A549 (cell line): Measurements from ENCODE around the gene PRR14. TPM values are rescaled to one million over a fixed set of nuclear protein-coding genes. Genes with fewer than 3 reads are reported as not detected.

ENCODE experiments used
- ATAC-seq, 2 experiments: fragments of 200-7000 bp in 1 of 2; fragments of >200 bp in 1 of 2; cut with Nextera tagmentation in 1 of 2; cut with Tn5 transposase in 1 of 2; 3 replicates each; pipeline versions ENCODE4 v1.8.0 to v1.9.1; 2018 to 2020; ENCODE audit warnings: mild to moderate bottlenecking in 1 of 2, moderate library complexity in 1 of 2
- CTCF ChIA-PET: fragments of 300-600 bp; sonication (Branson Sonifier 250); formaldehyde crosslinking; extraction: SDS; loops from one replicate; lab custom pipeline; 2021; ENCODE audit warnings: antibody characterized with exemption, inconsistent platforms; lab: Yijun Ruan, JAX
- POLR2A ChIA-PET: fragments of 350-600 bp; formaldehyde crosslinking; extraction: SDS; loops from one replicate; lab custom pipeline; 2021; ENCODE audit warnings: antibody characterized with exemption, inconsistent platforms; lab: Yijun Ruan, JAX
- DNase-seq, 2 experiments: peaks; one replicate each; pipeline versions ENCODE4 v3.0.0 to v3.0.0-alpha.2; 2011 to 2016; ENCODE audit warnings: low read depth in 1 of 2, low spot score in 1 of 2
- FAIRE-seq: peaks from 2 replicates; lab custom pipeline; 2011; peaks lifted over from hg19 to GRCh38; lab: Jason Lieb, UNC
- H3K27ac ChIP-seq, 2 experiments: fragments of >200 bp; sonication (Bioruptor Twin); formaldehyde crosslinking; 3 replicates each; pipeline ENCODE4 v1.5.1; 2016 to 2017
- H3K4me1 ChIP-seq: fragments of >200 bp; sonication (Bioruptor Twin); formaldehyde crosslinking; 3 replicates; pipeline ENCODE4 v1.6.1; 2016
- H3K4me2 ChIP-seq: fragments of >200 bp; sonication (Bioruptor Twin); formaldehyde crosslinking; 3 replicates; pipeline ENCODE4 v1.6.1; 2016
- H3K4me3 ChIP-seq: fragments of >200 bp; sonication (Bioruptor Twin); formaldehyde crosslinking; 3 replicates; pipeline ENCODE4 v1.5.1; 2016
- H3K9me3 ChIP-seq: fragments of >200 bp; sonication (Bioruptor Twin); formaldehyde crosslinking; 3 replicates; pipeline ENCODE4 v1.6.1; 2016
- BHLHE40 ChIP-seq: IDR thresholded peaks from 2 replicates; pipeline ENCODE4 v1.6.1; 2012; ENCODE audit warnings: low read depth, low read length, inconsistent platforms
- CBX2 ChIP-seq: fragments of 200-600 bp; sonication (generic); IDR thresholded peaks from 2 replicates; pipeline ENCODE4 v1.6.1; 2016; ENCODE audit warnings: low read depth, mild to moderate bottlenecking, borderline replicate concordance
- CHD4 ChIP-seq: fragments of 200-600 bp; sonication (generic); IDR thresholded peaks from 2 replicates; pipeline ENCODE4 v1.6.1; 2016; ENCODE audit warnings: antibody characterized with exemption, mild to moderate bottlenecking, borderline replicate concordance
- FOSB ChIP-seq: fragments of 250-450 bp; sonication (Bioruptor Pico); IDR thresholded peaks from 2 replicates; pipeline ENCODE4 v1.5.0; 2020; ENCODE audit warnings: mild to moderate bottlenecking, moderate library complexity
- GATA3 ChIP-seq: IDR thresholded peaks from 2 replicates; pipeline ENCODE4 v1.6.1; 2012; ENCODE audit warnings: borderline replicate concordance
- HOXA7 ChIP-seq: fragments of 250-450 bp; sonication (Bioruptor Pico); IDR thresholded peaks from 2 replicates; pipeline ENCODE4 v1.5.0; 2020; ENCODE audit warnings: mild to moderate bottlenecking, moderate library complexity
- JUN ChIP-seq, 2 experiments: fragments of >200 bp; sonication (Bioruptor Twin); formaldehyde crosslinking; IDR thresholded peaks; 2 replicates in 1 of 2; 3 replicates in 1 of 2; pipeline ENCODE4 v1.6.1; 2016 to 2017
- MAZ ChIP-seq: fragments of 150-350 bp; IDR thresholded peaks from 2 replicates; pipeline ENCODE4 v1.6.1; 2014; ENCODE audit warnings: antibody characterized with exemption, low read depth, low read length, borderline replicate concordance
- NPAS2 ChIP-seq: fragments of 250-450 bp; sonication (Bioruptor Pico); IDR thresholded peaks from 2 replicates; pipeline ENCODE4 v1.8.0; 2022; ENCODE audit warnings: mild to moderate bottlenecking, moderate library complexity, borderline replicate concordance
- NR3C1 ChIP-seq: fragments of >200 bp; sonication (Bioruptor Twin); formaldehyde crosslinking; IDR thresholded peaks from 3 replicates; pipeline ENCODE4 v1.6.1; 2017
- PHF8 ChIP-seq: fragments of 200-600 bp; sonication (generic); IDR thresholded peaks from 2 replicates; pipeline ENCODE4 v1.6.1; 2016; ENCODE audit warnings: low read depth, mild to moderate bottlenecking, antibody characterized with exemption, moderate library complexity, borderline replicate concordance
- RAD21 ChIP-seq, 2 experiments: fragments of >200 bp in 1 of 2; sonication (Bioruptor Twin) in 1 of 2; formaldehyde crosslinking in 1 of 2; IDR thresholded peaks in 1 of 2; conservative IDR thresholded peaks in 1 of 2; 2 replicates in 1 of 2; 3 replicates in 1 of 2; pipeline ENCODE4 v1.6.1; 2012 to 2018; ENCODE audit warnings: inconsistent platforms in 1 of 2
- TFCP2L1 ChIP-seq: fragments of 250-450 bp; sonication (Bioruptor Pico); IDR thresholded peaks from 2 replicates; pipeline ENCODE4 v1.5.0; 2021; ENCODE audit warnings: mild to moderate bottlenecking
- WGBS: methylation state at CpG from one replicate; pipeline ENCODE4 v1.1.6; 2017; ENCODE audit errors: missing lambda C conversion rate; 5-methylcytosine and 5-hydroxymethylcytosine counted together
- polyA plus RNA-seq, 4 experiments: library from polyadenylated mRNA; depleted of rRNA in 3 of 4; stranded (reverse); fragments of >200 nt; fragmentation: RNase III in 1 of 4; extraction: RNeasy Plus Mini Kit Qiagen cat#74134 plus additional on column Dnase treatment in 1 of 4; gene quantifications; 2 replicates in 3 of 4; 3 replicates in 1 of 4; pipeline ENCODE4 v1.2.3, GENCODE V29; 2011 to 2017
- TF ChIP-seq, protein P1 (sequence below): IDR thresholded peaks from 2 replicates; pipeline ENCODE4 v1.6.1; 2012
- TF ChIP-seq, protein P2 (sequence below): fragments of >200 bp; sonication (Bioruptor Twin); formaldehyde crosslinking; IDR thresholded peaks from 3 replicates; pipeline ENCODE4 v1.6.1; 2016
- TF ChIP-seq, protein P3 (sequence below): fragments of >200 bp; sonication (Bioruptor Twin); formaldehyde crosslinking; IDR thresholded peaks from 3 replicates; pipeline ENCODE4 v1.5.1; 2016
- TF ChIP-seq, protein P4 (sequence below): fragments of 150-350 bp; IDR thresholded peaks from 2 replicates; pipeline ENCODE4 v1.6.1; 2014; ENCODE audit warnings: low read depth, mild to moderate bottlenecking, low read length
- TF ChIP-seq, protein P5 (sequence below): fragments of 200-600 bp; sonication (generic); IDR thresholded peaks from 2 replicates; pipeline ENCODE4 v1.6.1; 2016; ENCODE audit warnings: antibody characterized with exemption, mild to moderate bottlenecking, moderate library complexity

The PRR14 gene
- polyA plus RNA-seq, 2 of the 4 experiments (the other 2 are of a cell fraction) = 6.3 to 18.2 TPM

DNA sequence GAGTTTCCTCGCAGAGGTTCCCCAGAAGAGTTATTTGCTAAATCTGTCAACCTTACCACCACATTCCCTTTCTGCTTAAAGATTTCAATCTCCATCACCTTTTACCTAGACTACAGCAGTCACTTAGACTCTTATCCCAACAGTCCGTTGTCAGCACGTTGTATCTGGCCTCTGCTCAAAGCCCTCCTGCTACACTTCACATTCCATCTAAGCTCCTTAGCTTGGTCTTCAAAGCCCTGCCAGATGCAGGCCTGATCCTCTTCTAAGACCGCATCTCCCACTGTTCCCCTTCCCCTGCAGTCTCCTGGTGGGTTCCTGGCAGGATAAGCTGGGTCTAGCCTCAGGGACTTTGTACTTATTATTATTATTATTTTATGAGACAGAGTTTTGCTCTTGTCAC, 37.9 kb downstream of the PRR14 start (continued):
- TF ChIP-seq RAD21 (conservative IDR thresholded peaks at IDR 0.05 in 1 of 2, IDR thresholded peaks at IDR 0.05 in 1 of 2) (no peak), MAZ (no peak), JUN (IDR thresholded peaks at IDR 0.05) (no peak), NPAS2 (no peak), CHD4 (no peak), PHF8 (no peak), TFCP2L1 (CRISPR knock-in tag) (no peak)
- TF ChIP-seq, protein P1, sequence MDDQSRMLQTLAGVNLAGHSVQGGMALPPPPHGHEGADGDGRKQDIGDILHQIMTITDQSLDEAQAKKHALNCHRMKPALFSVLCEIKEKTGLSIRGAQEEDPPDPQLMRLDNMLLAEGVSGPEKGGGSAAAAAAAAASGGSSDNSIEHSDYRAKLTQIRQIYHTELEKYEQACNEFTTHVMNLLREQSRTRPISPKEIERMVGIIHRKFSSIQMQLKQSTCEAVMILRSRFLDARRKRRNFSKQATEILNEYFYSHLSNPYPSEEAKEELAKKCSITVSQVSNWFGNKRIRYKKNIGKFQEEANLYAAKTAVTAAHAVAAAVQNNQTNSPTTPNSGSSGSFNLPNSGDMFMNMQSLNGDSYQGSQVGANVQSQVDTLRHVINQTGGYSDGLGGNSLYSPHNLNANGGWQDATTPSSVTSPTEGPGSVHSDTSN = no peak
- TF ChIP-seq, protein P2, sequence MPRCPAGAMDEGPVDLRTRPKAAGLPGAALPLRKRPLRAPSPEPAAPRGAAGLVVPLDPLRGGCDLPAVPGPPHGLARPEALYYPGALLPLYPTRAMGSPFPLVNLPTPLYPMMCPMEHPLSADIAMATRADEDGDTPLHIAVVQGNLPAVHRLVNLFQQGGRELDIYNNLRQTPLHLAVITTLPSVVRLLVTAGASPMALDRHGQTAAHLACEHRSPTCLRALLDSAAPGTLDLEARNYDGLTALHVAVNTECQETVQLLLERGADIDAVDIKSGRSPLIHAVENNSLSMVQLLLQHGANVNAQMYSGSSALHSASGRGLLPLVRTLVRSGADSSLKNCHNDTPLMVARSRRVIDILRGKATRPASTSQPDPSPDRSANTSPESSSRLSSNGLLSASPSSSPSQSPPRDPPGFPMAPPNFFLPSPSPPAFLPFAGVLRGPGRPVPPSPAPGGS = no peak

DNA sequence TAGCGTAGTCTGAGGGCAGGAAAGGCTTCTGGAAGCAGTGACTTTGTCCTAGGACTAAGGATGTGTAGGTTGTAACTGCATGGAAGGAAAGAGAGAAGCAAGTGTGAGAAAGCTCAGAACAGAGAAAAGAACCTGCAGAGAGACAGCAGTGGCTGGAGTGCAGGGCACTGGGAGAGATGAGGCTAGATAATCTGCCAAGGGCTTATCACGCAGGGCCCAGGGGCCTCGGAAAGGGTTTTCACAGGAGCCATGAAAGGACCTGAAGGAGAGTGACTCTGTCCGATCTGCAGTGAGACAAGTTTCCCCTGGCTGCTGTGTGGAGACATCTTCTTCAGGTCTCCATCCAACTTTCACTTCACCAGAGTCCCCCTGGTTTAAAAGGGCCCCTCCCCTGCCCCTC, 41.1 kb downstream of the PRR14 start:
- no peak for TF ChIP-seq GATA3
- no peak for TF ChIP-seq NR3C1
- no peak for TF ChIP-seq BHLHE40
- TF ChIP-seq CBX2 = no peak
- no peak for TF ChIP-seq NPAS2
- no peak for TF ChIP-seq HOXA7 (CRISPR knock-in tag)
- TF ChIP-seq, protein P2 = no peak
- TF ChIP-seq, protein P3, sequence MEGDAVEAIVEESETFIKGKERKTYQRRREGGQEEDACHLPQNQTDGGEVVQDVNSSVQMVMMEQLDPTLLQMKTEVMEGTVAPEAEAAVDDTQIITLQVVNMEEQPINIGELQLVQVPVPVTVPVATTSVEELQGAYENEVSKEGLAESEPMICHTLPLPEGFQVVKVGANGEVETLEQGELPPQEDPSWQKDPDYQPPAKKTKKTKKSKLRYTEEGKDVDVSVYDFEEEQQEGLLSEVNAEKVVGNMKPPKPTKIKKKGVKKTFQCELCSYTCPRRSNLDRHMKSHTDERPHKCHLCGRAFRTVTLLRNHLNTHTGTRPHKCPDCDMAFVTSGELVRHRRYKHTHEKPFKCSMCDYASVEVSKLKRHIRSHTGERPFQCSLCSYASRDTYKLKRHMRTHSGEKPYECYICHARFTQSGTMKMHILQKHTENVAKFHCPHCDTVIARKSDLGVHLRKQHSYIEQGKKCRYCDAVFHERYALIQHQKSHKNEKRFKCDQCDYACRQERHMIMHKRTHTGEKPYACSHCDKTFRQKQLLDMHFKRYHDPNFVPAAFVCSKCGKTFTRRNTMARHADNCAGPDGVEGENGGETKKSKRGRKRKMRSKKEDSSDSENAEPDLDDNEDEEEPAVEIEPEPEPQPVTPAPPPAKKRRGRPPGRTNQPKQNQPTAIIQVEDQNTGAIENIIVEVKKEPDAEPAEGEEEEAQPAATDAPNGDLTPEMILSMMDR = no peak
- TF ChIP-seq, protein P4, sequence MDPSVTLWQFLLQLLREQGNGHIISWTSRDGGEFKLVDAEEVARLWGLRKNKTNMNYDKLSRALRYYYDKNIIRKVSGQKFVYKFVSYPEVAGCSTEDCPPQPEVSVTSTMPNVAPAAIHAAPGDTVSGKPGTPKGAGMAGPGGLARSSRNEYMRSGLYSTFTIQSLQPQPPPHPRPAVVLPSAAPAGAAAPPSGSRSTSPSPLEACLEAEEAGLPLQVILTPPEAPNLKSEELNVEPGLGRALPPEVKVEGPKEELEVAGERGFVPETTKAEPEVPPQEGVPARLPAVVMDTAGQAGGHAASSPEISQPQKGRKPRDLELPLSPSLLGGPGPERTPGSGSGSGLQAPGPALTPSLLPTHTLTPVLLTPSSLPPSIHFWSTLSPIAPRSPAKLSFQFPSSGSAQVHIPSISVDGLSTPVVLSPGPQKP = no peak
- TF ChIP-seq, protein P5, sequence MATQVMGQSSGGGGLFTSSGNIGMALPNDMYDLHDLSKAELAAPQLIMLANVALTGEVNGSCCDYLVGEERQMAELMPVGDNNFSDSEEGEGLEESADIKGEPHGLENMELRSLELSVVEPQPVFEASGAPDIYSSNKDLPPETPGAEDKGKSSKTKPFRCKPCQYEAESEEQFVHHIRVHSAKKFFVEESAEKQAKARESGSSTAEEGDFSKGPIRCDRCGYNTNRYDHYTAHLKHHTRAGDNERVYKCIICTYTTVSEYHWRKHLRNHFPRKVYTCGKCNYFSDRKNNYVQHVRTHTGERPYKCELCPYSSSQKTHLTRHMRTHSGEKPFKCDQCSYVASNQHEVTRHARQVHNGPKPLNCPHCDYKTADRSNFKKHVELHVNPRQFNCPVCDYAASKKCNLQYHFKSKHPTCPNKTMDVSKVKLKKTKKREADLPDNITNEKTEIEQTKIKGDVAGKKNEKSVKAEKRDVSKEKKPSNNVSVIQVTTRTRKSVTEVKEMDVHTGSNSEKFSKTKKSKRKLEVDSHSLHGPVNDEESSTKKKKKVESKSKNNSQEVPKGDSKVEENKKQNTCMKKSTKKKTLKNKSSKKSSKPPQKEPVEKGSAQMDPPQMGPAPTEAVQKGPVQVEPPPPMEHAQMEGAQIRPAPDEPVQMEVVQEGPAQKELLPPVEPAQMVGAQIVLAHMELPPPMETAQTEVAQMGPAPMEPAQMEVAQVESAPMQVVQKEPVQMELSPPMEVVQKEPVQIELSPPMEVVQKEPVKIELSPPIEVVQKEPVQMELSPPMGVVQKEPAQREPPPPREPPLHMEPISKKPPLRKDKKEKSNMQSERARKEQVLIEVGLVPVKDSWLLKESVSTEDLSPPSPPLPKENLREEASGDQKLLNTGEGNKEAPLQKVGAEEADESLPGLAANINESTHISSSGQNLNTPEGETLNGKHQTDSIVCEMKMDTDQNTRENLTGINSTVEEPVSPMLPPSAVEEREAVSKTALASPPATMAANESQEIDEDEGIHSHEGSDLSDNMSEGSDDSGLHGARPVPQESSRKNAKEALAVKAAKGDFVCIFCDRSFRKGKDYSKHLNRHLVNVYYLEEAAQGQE = no peak
- TF ChIP-seq FOSB (CRISPR knock-in tag) = no peak
- no peak overlapping the region for H3K4me2 ChIP-seq
- ChIA-PET POLR2A (no interaction called here), CTCF (interaction anchor here (0.7 to 4.7 kb wide), 6 partner anchors 9 to 213 kb away, joined by 3 to 24 read pairs (median 6); no protein-coding TSS in a partner anchor)
- FAIRE-seq (no peak), ATAC-seq (peak in 1 of 2 experiments; percentile 21; a peak in 1 of 6 replicates), DNase-seq (no peak)
- H3K4me1 ChIP-seq = no peaks in the 10 kb centered on the region
- H3K27ac ChIP-seq = no peak overlapping the region
- 82% methylated on average over 4 of the region's 4 CpGs for WGBS
- H3K4me3 ChIP-seq = no peak overlapping the region
- no peaks in the 10 kb centered on the region for H3K9me3 ChIP-seq
